GM23248 (cell line): ENCODE results near the gene MIER2. TPM values are rescaled to one million over a fixed set of nuclear protein-coding genes. Genes with fewer than 3 reads are reported as not detected.

Experiments
- DNase-seq: peaks from one replicate; pipeline ENCODE4 v3.0.0-alpha.2; 2015
- H2AFZ ChIP-seq: fragments of 200-600 bp; sonication (generic); 2 replicates; pipeline ENCODE4 v1.6.1; 2016; ENCODE audit warnings: antibody characterized with exemption
- H3F3A ChIP-seq: fragments of 200-600 bp; sonication (generic); 2 replicates; pipeline ENCODE4 v1.6.1; 2016; ENCODE audit warnings: mild to moderate bottlenecking, antibody characterized with exemption, mixed run types; ENCODE audit not compliant: insufficient read depth
- H3K27ac ChIP-seq: fragments of 200-600 bp; sonication (generic); 2 replicates; pipeline ENCODE4 v1.5.1; 2016; ENCODE audit warnings: mild to moderate bottlenecking
- H3K27me3 ChIP-seq: fragments of 200-600 bp; sonication (generic); replicated peaks from 2 replicates; pipeline ENCODE4 v1.6.1; 2016; ENCODE audit warnings: mild to moderate bottlenecking; ENCODE audit not compliant: insufficient read depth
- H3K36me3 ChIP-seq: fragments of 200-600 bp; sonication (generic); 2 replicates; pipeline ENCODE4 v1.6.1; 2016; ENCODE audit warnings: low read depth, mild to moderate bottlenecking
- H3K4me1 ChIP-seq: fragments of 200-600 bp; sonication (generic); 2 replicates; pipeline ENCODE4 v1.6.1; 2016; ENCODE audit warnings: mild to moderate bottlenecking; ENCODE audit not compliant: insufficient read depth
- H3K4me2 ChIP-seq: fragments of 200-600 bp; sonication (generic); one replicate; pipeline ENCODE4 v1.6.1; 2016; ENCODE audit warnings: mild to moderate bottlenecking; ENCODE audit not compliant: unreplicated experiment
- H3K4me3 ChIP-seq: fragments of 200-600 bp; sonication (generic); 2 replicates; pipeline ENCODE4 v1.5.1; 2016; ENCODE audit warnings: mild to moderate bottlenecking
- H3K79me2 ChIP-seq: fragments of 200-600 bp; sonication (generic); 2 replicates; pipeline ENCODE4 v1.6.1; 2016; ENCODE audit warnings: mild to moderate bottlenecking; ENCODE audit not compliant: insufficient read depth
- H3K9ac ChIP-seq: fragments of 200-600 bp; sonication (generic); 2 replicates; pipeline ENCODE4 v1.6.1; 2016; ENCODE audit warnings: mild to moderate bottlenecking
- H3K9me2 ChIP-seq: fragments of 200-600 bp; sonication (generic); 2 replicates; pipeline ENCODE4 v1.6.1; 2016; ENCODE audit warnings: mixed run types, mild to moderate bottlenecking, moderate library complexity; ENCODE audit not compliant: insufficient read depth
- H3K9me3 ChIP-seq: fragments of 200-600 bp; sonication (generic); one replicate; pipeline ENCODE4 v1.6.1; 2017; ENCODE audit warnings: low read depth
- H4K20me1 ChIP-seq: fragments of 200-600 bp; sonication (generic); 2 replicates; pipeline ENCODE4 v1.6.0; 2016; ENCODE audit not compliant: insufficient read depth
- EZH2 ChIP-seq: fragments of 200-600 bp; sonication (generic); IDR thresholded peaks from 2 replicates; pipeline ENCODE4 v1.6.1; 2018; ENCODE audit warnings: antibody characterized with exemption, mild to moderate bottlenecking; ENCODE audit not compliant: insufficient read depth, poor library complexity, severe bottlenecking
- EZH2phosphoT487 ChIP-seq: fragments of 200-600 bp; sonication (generic); IDR thresholded peaks from 2 replicates; pipeline ENCODE4 v1.6.1; 2018; ENCODE audit warnings: antibody characterized with exemption, moderate library complexity, mild to moderate bottlenecking, low read depth; ENCODE audit not compliant: insufficient read depth
- WGBS, 2 experiments: methylation state at CpG; one replicate each; pipeline ENCODE4 v1.1.6; 2015 to 2017; ENCODE audit warnings: low lambda C conversion rate in 2 of 2, low coverage in 1 of 2; ENCODE audit errors: missing lambda C conversion rate in 2 of 2; 5-methylcytosine and 5-hydroxymethylcytosine counted together
- in situ Hi-C: fragments of 300-500 bp; cut with MboI; formaldehyde crosslinking; loops from 2 replicates; pipeline ENCODE4 v1.15.0; 2020
- polyA plus RNA-seq: library from polyadenylated mRNA; unstranded; fragments of >200 nt; fragmentation: Nextera tagmentation; extraction: Ambion mirVana; gene quantifications from 2 replicates; pipeline ENCODE4 v1.2.1, GENCODE V29; 2016
- total RNA-seq: library from RNA; depleted of rRNA; stranded (reverse); fragments of >200 nt; shearing (Covaris generic); gene quantifications from 2 replicates; pipeline ENCODE4 v1.2.3, GENCODE V29; 2014

The MIER2 gene
- total and polyA plus RNA-seq, 2 experiments from 2014 or later = 11.8 to 30.7 TPM

DNA sequence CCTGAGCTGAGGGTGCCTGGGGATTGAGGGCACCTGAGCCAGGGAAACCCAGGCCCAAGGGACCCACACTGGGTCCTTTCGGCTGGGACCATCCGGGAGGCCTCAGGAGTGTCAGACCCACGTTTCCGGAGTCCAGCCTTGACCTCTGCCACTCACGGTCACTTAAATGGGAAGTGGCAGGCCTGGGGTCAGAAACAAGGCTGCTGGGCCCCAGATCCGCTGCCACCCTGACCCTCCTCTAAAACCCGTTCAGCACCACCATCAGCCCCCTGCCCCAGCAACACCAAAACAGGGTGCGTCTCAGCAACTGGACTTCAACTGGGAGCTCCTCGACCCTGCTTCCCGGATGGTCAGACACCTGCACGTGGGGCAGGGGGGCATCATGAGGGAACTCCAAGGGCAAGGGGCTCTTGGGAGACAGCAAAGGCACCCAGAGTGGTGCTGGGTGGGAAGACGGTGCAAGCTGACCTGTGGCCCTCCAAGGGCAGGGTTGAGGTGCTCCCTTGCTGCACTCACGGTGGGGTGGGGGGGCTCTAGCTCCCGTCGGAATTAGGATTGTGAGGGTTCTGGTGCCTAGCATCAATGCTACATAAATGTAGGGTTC, 52.2 kb downstream of the MIER2 start:
- Histone ChIP-seq H3K27me3 (peaks cover 17% of the 10 kb centered on the region; the same call in 1 of the 2 replicates), H3K4me3 (no peak overlapping the region), H3K4me1 (no peaks in the 10 kb centered on the region; the same call in 1 of the 2 replicates), H3F3A (peaks cover 6% of the 10 kb centered on the region; the same call in 1 of the 2 replicates), H3K4me2 (no peak overlapping the region), H3K9me2 (no peaks in the 10 kb centered on the region), H2AFZ (no peak overlapping the region), H3K27ac (no peak overlapping the region), H3K79me2 (no peaks in the 10 kb centered on the region), H3K9ac (no peak overlapping the region), H3K36me3 (no peaks in the 10 kb centered on the region), H3K9me3 (no peaks in the 10 kb centered on the region), H4K20me1 (no peaks in the 10 kb centered on the region)
- in situ Hi-C loops = no loop called here
- 82 to 83% methylated on average over 14 to 15 of the region's 15 CpGs for WGBS, 2 experiments
- TF ChIP-seq EZH2phosphoT487 = no peak
- no peak for TF ChIP-seq EZH2
- DNase-seq = no peak

DNA sequence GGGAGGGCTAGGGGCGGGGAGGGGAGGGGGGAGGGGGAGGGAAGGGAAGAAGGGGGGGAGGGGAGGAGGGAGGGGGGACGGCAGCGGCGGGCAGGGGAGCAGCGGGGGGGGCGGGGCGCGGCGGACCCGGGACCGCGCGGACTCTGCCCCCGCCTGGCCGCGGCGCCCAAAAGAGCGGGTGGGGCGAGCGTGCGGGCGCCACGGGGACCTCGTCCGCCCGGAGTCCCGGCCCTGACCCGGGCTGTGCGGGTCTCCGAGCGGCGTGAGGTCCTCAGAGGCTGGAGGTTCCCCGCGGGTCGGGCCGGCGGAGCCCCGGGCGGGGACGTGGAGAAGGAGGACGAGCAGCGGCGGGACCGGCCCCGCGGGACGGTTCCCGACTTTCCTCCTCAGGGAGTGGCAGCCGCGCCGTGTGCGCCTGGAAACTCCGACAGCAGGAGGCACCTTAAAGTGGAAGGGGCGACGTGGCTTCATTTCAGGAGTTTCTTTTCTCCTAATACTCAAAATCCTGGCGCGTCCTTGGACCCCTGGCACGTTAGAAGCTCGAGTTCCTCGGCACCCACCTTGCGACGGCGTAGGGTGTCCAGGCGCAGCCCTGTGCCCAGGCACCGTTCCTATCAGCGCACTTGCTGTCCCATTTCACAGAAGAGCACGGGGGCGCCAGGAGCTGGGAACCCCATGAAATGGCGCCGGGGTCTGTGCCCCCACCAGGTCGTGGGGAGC, 52.9 kb downstream of the MIER2 start:
- no peaks in the 10 kb centered on the region for H3K9me3 ChIP-seq
- H3K27me3 ChIP-seq = peaks cover 17% of the 10 kb centered on the region; the same call in 1 of the 2 replicates
- no peaks in the 10 kb centered on the region for H3K36me3 ChIP-seq
- in situ Hi-C loops = no loop called here
- H3K79me2 ChIP-seq = no peaks in the 10 kb centered on the region
- no peaks in the 10 kb centered on the region for H4K20me1 ChIP-seq
- H3K4me3 ChIP-seq = no peak overlapping the region
- no peak overlapping the region for H3K9ac ChIP-seq
- H2AFZ ChIP-seq = no peak overlapping the region
- H3F3A ChIP-seq = peaks cover 6% of the 10 kb centered on the region; the same call in 1 of the 2 replicates
- H3K27ac ChIP-seq = no peak overlapping the region
- no peaks in the 10 kb centered on the region for H3K9me2 ChIP-seq
- WGBS, 2 experiments = 75 to 86% methylated on average over 16 to 65 of the region's 71 CpGs
- DNase-seq = peak; percentile 20
- H3K4me1 ChIP-seq = no peaks in the 10 kb centered on the region; the same call in 1 of the 2 replicates
- H3K4me2 ChIP-seq = no peak overlapping the region
- TF ChIP-seq EZH2 = no peak
- TF ChIP-seq EZH2phosphoT487 = no peak

DNA sequence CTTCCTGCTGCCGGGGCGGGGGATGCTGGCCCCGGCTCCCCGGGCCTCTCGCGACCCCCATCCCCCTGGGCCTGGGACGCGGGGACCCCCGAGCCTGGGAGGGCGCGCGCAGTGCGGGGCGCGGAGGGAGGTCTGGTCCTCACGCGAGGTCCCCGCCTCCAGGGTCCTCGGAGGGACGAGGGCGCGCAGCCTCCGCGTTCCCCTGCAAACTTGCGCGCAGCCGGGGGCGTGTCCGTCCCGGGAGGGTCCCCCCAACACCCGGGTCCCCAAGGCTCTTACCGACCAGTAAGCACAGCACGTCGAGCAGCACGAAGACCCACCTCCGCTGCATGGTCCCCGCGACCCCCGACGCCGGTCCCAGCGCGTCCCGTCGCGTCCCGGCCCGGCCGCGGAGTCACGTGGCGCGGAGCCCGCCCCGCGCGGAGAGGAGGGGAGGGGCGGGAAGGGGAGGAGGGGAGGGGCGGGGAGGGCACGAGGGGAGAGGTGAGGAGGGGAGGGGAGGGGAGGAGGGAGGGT, 53.5 kb downstream of the MIER2 start, which contains the start of gene PLPP2:
PLPP2 (minus strand) TSS at position 398 of the 516 bp plus-strand sequence; CDS start at position 331, 67 bp downstream.
- Histone ChIP-seq H3K9me3 (no peaks in the 10 kb centered on the region), H2AFZ (peak within 1 kb of the TSS; percentile 53; the same call in 1 of the 2 replicates), H3K36me3 (no peaks in the 10 kb centered on the region), H3K27me3 (peaks cover 17% of the 10 kb centered on the region; the same call in 1 of the 2 replicates), H3K4me2 (peak within 1 kb of the TSS; percentile 34), H3K9me2 (no peaks in the 10 kb centered on the region), H3K9ac (peak within 1 kb of the TSS; percentile 51), H3K27ac (no peak within 1 kb of the TSS), H3K4me3 (peak within 1 kb of the TSS; percentile 53), H4K20me1 (no peaks in the 10 kb centered on the region), H3F3A (peaks cover 6% of the 10 kb centered on the region; the same call in 1 of the 2 replicates), H3K4me1 (no peaks in the 10 kb centered on the region; the same call in 1 of the 2 replicates), H3K79me2 (no peaks in the 10 kb centered on the region)
- WGBS, 2 experiments = 6 to 8% methylated on average over 32 to 35 of the region's 60 CpGs
- in situ Hi-C loops = no loop called here
- no peak for TF ChIP-seq EZH2
- no peak for TF ChIP-seq EZH2phosphoT487
- DNase-seq = peak; percentile 27

DNA sequence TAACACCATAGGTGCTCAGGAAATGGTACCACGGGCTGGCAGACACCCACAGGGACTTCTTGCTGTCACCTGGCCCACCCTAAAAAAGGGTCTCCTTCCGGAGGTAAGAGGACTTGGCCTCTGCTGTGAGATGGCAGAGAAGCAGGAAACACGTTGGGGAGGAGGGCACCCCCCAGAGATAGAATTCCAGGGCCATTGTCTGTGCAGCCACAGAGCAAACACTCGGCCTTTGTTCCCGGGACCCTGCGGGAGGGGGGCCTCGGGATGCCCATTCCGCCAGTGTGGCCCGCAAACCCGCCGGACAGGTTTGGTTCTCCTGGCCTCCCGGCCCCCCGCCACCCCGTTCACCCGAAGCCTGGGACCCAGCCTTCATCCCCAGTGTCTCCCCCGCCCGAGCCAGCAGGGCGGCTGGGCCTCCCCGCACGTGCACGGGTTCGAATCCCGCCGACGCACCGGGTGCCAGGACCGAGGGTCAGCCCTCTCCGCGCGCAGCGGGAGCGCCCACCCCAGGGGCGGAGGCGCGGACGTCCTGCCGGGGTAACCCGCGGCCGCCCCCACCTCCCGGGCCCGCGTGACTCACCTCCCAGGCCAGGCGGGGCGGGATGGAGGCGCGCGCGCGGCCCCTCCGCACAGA, 54.1 kb downstream of the MIER2 start:
- H3K4me1 ChIP-seq = no peaks in the 10 kb centered on the region; the same call in 1 of the 2 replicates
- no peaks in the 10 kb centered on the region for H3K79me2 ChIP-seq
- peak overlapping the region; percentile 53 for H3K4me3 ChIP-seq
- no peaks in the 10 kb centered on the region for H3K9me3 ChIP-seq
- peaks cover 17% of the 10 kb centered on the region; the same call in 1 of the 2 replicates for H3K27me3 ChIP-seq
- WGBS, 2 experiments = 1 to 6% methylated on average over 24 to 35 of the region's 51 CpGs
- peak; percentile 57 for DNase-seq
- H3K9me2 ChIP-seq = no peaks in the 10 kb centered on the region
- in situ Hi-C loops = no loop called here
- H3K27ac ChIP-seq = no peak overlapping the region
- no peak for TF ChIP-seq EZH2
- no peaks in the 10 kb centered on the region for H4K20me1 ChIP-seq
- peak overlapping the region; percentile 34 for H3K4me2 ChIP-seq
- H2AFZ ChIP-seq = peak overlapping the region; percentile 53; the same call in 1 of the 2 replicates
- peaks cover 2% of the 10 kb centered on the region; the same call in 1 of the 2 replicates for H3F3A ChIP-seq
- peak overlapping the region; percentile 51 for H3K9ac ChIP-seq
- H3K36me3 ChIP-seq = no peaks in the 10 kb centered on the region
